ENCODE results near the gene TMEM147.

TMEM147 gene

GRCh38 chr19:35549174-35549788, 3.9 kb downstream of the TMEM147 start:
- Mint-ChIP-seq H3K4me1 (ENCODE audit: low read depth) (peaks cover 38% of the 10 kb centered on the region), H3K9me3 (no peaks in the 10 kb centered on the region), H3K36me3 (ENCODE audit: low read depth) (peaks cover 59% of the 10 kb centered on the region), H3K4me3 (no peak overlapping the region), H3K27ac (no peak overlapping the region), H3K27me3 (no peaks in the 10 kb centered on the region)
- peak; percentile 62 for DNase-seq

DNA sequence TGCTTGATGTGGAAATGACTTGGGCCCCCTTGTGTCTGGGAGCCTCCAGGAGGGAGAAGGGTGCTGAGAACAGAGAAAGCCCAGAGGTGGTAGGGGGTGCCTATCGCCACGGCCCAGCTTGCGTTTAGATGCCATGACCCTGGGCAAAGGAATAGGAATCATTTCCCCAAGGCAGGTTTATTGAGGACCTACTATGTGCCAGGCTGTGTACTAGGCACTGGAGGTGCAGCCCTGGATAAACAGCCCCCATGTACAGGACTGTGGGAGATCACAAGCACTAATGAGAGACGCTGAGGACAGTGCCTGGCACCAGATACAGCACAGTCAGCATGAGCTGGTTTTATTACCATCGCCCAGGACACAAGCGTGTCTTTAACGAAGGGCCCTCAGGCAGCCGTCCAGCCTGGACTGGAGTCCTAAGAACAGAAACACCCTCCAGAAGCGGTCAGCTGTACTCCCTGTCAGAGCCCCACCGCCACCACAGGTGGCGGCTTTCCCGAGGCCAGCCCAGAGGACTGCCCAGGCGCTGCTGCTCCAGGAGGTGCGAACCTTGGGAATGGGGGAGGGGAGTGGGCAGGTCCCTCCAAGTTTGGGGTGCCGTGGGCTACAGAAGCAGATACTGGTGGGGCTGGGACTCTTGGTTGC, 4.6 kb downstream of the TMEM147 start:
- H3K4me1 Mint-ChIP-seq (ENCODE audit: low read depth): peaks cover 31% of the 10 kb centered on the region
- peaks cover 52% of the 10 kb centered on the region for H3K36me3 Mint-ChIP-seq (ENCODE audit: low read depth)
- H3K27ac Mint-ChIP-seq: no peak overlapping the region
- H3K9me3 Mint-ChIP-seq: no peaks in the 10 kb centered on the region
- DNase-seq: no peak
- no peaks in the 10 kb centered on the region for H3K27me3 Mint-ChIP-seq
- no peak overlapping the region for H3K4me3 Mint-ChIP-seq

DNA sequence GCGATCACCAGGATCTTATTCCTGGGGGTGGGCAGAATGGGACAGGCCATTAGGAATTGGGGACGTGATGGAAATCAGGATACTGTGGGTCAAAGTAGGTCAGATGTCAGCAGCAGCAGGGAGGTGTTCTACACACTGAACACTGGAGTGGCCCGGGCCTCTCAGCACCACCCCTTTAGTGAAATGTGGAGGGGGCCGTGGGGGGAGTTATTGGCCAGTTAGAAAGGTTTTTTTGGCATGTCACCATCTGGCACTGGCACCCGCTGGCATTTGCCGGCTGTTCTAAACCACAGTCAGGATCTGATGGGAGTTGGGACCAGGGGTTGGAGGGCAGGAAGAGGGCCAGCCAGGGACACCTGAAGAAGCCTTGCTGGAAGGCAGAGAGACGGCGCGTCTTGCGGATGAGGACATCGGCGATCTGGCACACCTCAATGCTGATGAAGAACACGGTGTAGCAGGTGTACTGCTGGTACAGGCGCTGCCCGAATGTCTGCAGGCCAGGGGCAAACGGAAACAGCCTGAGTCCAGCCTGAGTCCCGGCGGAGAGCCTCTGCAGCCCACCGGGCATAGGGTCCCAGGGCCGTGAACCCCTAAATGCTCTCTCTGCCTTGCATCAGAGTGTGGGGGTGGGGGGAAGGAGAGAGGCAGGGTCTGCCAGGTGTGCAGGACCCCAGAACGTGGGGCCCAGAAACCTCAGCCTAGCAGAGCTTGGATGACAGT, 5.8 kb downstream of the TMEM147 start:
- Mint-ChIP-seq H3K9me3 (no peaks in the 10 kb centered on the region), H3K27me3 (no peaks in the 10 kb centered on the region)

DNA sequence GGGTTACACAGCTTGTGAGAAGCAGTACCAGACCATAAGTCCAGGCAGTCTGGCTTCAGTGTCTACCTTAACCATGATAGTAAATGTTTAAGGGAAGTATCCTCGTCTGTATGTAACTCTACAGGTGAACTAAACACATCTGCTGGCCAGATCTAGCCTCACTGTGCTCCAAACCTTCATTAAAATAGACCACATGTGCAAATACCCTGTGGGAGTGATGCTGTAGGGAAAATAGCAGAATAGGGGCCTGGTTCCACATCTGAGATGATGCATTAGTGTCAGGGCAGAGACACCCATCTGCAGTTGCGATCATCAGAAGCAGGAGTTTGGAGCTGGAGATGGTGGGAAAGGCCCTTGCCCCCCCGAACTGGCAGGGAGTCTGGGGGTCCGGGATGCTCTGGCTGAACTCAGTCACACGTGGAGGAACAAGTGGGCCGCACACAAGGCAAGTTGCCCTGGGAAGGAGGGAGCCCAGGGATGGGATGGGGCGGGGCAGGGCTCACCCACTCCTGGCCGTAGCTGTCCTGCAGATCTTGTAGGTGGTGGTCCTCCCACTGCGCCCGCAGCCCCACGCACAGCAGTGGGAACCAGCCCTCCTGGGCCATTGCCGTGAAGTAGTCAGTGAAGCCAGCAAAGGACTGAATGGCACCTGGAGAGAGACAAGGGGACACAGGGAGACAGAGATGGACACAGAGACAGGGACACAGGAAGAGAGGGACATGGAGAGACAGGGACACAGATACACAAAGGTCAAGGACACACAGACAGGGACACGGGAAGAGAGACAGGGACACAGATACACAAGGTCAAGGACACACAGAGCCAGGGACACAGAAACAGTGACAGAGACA, 7.3 kb downstream of the TMEM147 start:
- Mint-ChIP-seq H3K36me3 (ENCODE audit: low read depth) (peaks cover 32% of the 10 kb centered on the region), H3K4me1 (ENCODE audit: low read depth) (peaks cover 16% of the 10 kb centered on the region), H3K27me3 (peaks cover 5% of the 10 kb centered on the region), H3K9me3 (no peaks in the 10 kb centered on the region), H3K4me3 (no peak overlapping the region), H3K27ac (no peak overlapping the region)
- DNase-seq: no peak

More for the DNA sequence above, 5.8 kb downstream of the TMEM147 start:
- Mint-ChIP-seq H3K27ac (no peak overlapping the region), H3K4me3 (no peak overlapping the region), H3K4me1 (ENCODE audit: low read depth) (peaks cover 28% of the 10 kb centered on the region), H3K36me3 (ENCODE audit: low read depth) (peaks cover 47% of the 10 kb centered on the region)
- no peak for DNase-seq

DNA sequence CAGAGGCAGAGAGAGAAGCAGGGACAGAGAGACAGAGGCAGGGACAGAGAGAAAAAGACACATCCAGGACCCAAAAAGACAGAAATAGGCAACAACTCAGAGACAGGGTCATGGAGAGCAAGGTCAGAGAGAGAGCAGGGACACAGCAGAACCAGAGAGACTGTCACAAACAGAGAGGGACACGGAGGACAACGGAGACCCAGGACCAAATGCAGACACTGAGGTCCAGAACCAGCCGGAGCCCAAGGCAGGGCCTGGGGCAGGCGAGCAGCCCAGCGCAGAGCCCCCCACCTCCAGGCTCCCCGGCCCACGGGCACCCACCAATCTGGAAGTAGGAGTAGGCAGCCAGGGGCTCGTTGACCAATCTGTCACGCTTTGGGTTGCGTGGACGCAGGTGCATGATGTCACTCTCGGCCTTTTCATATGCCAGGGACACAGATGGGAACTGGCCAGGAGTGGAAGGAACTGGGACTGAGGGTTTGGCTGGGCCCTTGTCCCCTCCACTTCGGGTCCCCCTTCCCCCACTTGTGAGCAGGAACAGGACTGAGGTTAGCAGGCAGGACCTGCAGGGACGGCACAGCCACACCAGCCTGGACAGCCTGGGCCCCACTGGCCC, 8.1 kb downstream of the TMEM147 start:
- H3K4me3 Mint-ChIP-seq: no peak overlapping the region
- H3K4me1 Mint-ChIP-seq (ENCODE audit: low read depth): peaks cover 13% of the 10 kb centered on the region
- no peak for DNase-seq
- no peaks in the 10 kb centered on the region for H3K9me3 Mint-ChIP-seq
- peaks cover 9% of the 10 kb centered on the region for H3K27me3 Mint-ChIP-seq
- H3K36me3 Mint-ChIP-seq (ENCODE audit: low read depth): peaks cover 25% of the 10 kb centered on the region
- H3K27ac Mint-ChIP-seq: no peak overlapping the region

GRCh38 chr19:35554076-35554475, 8.7 kb downstream of the TMEM147 start:
- Mint-ChIP-seq H3K27me3 (peaks cover 14% of the 10 kb centered on the region), H3K36me3 (ENCODE audit: low read depth) (peaks cover 20% of the 10 kb centered on the region), H3K9me3 (no peaks in the 10 kb centered on the region), H3K27ac (no peak overlapping the region), H3K4me3 (no peak overlapping the region), H3K4me1 (ENCODE audit: low read depth) (peaks cover 12% of the 10 kb centered on the region)
- no peak for DNase-seq

GRCh38 chr19:35555301-35556005, 10.0 kb downstream of the TMEM147 start:
- H3K4me1 Mint-ChIP-seq (ENCODE audit: low read depth): peaks cover 10% of the 10 kb centered on the region
- H3K27me3 Mint-ChIP-seq: peaks cover 28% of the 10 kb centered on the region
- peaks cover 10% of the 10 kb centered on the region for H3K36me3 Mint-ChIP-seq (ENCODE audit: low read depth)
- H3K9me3 Mint-ChIP-seq: no peaks in the 10 kb centered on the region
- DNase-seq: no peak
- H3K4me3 Mint-ChIP-seq: no peak overlapping the region
- no peak overlapping the region for H3K27ac Mint-ChIP-seq

- Mint-ChIP-seq H3K4me3 (no peak overlapping the region), H3K27me3 (peaks cover 35% of the 10 kb centered on the region), H3K9me3 (no peaks in the 10 kb centered on the region), H3K36me3 (ENCODE audit: low read depth) (peaks cover 3% of the 10 kb centered on the region), H3K4me1 (ENCODE audit: low read depth) (peaks cover 10% of the 10 kb centered on the region), H3K27ac (no peak overlapping the region)
- DNase-seq: no peak
These were observed 10.7 kb downstream of the TMEM147 start for GRCh38 chr19:35556025-35556590.

- Mint-ChIP-seq H3K9me3 (no peaks in the 10 kb centered on the region), H3K27me3 (peaks cover 42% of the 10 kb centered on the region), H3K4me3 (peak overlapping the region; percentile 18), H3K27ac (no peak overlapping the region), H3K36me3 (ENCODE audit: low read depth) (no peaks in the 10 kb centered on the region), H3K4me1 (ENCODE audit: low read depth) (peaks cover 10% of the 10 kb centered on the region)
- DNase-seq: no peak
These were observed 11.6 kb downstream of the TMEM147 start for GRCh38 chr19:35556846-35557538.

- H3K4me3 Mint-ChIP-seq: peak overlapping the region; percentile 66
These were observed 12.3 kb downstream of the TMEM147 start for GRCh38 chr19:35557539-35558399.

DNA sequence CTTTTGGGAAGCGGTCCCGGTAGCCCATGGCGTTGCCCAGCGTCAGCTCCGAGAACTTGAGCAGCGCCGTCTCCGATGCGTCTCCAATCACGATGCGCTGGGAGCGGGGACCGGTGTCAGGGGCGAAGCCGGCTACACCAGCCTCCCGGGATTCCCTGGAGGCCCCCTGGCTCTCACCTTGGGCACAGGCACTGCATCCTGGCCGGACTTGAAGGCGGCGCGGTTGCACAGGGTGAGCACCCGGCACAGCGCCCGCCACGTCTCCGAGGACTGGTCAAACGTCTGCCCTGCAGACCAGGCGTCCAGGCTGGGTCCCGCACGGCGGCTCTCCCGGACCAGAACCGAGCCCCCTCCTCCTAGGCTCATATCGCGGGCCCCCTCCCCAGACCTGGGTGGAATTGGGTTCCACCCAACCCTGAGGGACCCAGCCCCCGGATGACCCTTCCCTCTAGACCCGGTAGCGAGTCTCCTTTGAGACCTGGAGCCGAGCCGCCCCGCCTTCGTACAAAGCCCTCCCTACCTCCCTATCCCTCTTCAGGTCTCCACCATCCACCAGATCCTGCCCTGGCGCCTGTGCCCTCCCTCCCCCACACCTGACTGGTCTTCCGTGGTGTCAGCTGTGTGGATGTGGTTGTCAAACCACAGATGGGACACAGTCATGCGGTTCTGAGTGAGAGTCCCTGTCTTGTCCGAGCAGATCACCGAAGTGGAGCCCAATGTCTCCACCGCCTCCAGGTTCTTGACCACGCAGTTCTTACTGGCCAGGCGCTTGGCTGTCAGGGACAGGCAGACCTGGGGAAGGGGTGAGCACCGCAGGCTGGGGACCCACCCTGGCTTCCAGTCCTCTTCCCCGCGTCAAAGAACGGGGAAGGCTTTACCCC, 13.2 kb downstream of the TMEM147 start:
- H3K4me1 Mint-ChIP-seq (ENCODE audit: low read depth): peaks cover 10% of the 10 kb centered on the region
- DNase-seq: peak; percentile 28
- no peak overlapping the region for H3K27ac Mint-ChIP-seq
- no peak overlapping the region for H3K4me3 Mint-ChIP-seq
- no peaks in the 10 kb centered on the region for H3K9me3 Mint-ChIP-seq
- H3K27me3 Mint-ChIP-seq: peaks cover 56% of the 10 kb centered on the region
- H3K36me3 Mint-ChIP-seq (ENCODE audit: low read depth): no peaks in the 10 kb centered on the region

More at GRCh38 chr19:35557539-35558399, 12.3 kb downstream of the TMEM147 start:
- Mint-ChIP-seq H3K36me3 (ENCODE audit: low read depth) (no peaks in the 10 kb centered on the region), H3K27me3 (peaks cover 49% of the 10 kb centered on the region), H3K9me3 (no peaks in the 10 kb centered on the region), H3K27ac (no peak overlapping the region), H3K4me1 (ENCODE audit: low read depth) (peaks cover 10% of the 10 kb centered on the region)
- DNase-seq: peak; percentile 76
